ENCODE results near the gene C1orf52.

The C1orf52 gene

GRCh38 chr1:85259118-85259911 is at the start of gene C1orf52:
Gene C1orf52 (minus strand): TSS chr1:85259662. CDS start chr1:85259633, 29 bp downstream.
- DNase-seq = peak; percentile 95

DNA sequence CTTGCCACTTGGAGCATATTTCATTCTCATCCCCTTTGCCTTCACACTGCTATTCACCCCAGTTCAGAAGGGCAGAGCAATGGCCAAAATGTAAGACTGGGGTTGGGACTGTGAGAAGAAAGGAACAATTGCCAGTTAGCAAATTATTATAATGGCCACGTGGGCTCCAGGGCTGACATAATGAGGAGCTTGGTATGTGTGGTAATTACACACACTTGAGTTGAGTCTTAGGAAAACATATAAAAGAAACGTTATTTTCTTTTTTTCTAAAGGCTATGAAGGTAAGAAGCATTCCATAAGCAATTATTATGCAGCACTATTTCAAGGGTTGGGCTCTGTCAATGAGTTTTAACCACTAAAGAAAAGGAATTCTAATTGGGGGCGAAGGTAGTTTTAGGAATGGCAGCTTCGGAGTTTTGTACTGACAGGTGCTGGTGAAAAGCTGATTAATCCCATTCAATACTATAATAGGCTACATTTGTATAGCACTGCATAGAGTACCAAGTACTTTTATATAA is 49.4 kb upstream of the C1orf52 start:
- no peak for DNase-seq

DNA sequence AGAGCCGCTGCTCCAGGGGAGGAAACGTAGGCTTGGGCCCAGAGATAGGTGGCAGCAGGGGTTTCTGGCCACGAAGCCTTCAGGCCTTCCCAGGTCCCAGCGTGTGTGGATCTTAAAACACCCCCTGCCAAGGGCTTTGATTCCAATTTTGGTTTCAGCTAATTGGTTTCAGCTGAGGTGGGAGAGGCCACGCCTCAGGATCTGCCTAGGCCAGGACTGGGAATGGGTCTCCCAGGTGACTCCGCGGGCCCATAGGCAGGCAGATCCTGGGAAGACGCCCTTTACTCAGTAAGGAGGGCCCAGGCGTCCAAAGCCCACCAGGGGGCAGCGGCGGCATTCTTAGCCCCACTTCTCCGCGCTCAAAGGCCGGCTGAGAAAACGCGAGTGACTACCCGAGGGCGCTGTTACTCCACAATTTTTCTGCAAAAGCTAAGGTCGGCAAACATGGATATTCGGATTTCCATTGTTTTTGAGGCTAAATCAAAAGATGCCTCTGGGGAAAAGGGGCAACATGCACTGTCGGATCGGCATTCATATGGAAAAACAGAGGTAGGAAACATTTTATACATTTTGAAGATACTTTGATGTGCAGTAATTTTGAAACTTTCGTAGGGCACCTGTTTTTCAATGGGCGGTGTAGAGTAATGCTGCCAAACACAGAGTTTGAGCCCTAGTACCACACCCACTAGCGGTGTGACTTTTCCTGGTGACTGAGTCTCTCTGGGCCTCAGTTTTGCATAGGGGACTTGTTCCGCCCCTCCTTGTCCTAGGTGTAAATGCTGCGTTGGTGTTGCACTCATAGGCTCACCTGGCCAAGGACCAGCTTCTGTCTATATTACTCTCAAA is 48.7 kb upstream of the C1orf52 start:
- DNase-seq = peak; percentile 43

DNA sequence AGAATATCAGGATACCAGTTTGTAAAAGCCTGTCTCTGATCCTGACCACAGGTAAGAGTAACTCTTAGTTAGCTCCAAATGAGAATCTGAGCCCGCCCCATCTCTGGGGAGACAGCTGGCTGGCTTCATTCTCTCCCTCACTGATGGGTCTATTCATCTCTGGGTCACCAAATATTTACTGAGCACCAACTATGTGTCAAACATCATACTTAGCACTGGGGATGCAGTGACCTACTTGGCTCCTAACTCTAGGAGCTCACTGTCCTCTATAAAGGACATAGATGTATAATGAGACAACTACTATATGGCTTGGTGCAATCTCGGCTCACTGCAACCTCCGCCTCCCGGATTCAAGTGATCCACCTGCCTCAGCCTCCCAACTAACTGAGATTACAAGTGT is 46.8 kb upstream of the C1orf52 start:
- no peak for DNase-seq

- no peak for DNase-seq
Measured at GRCh38 chr1:85303440-85304162, 44.1 kb upstream of the C1orf52 start.

- DNase-seq = no peak
Measured at GRCh38 chr1:85300140-85300539, 40.7 kb upstream of the C1orf52 start.

DNA sequence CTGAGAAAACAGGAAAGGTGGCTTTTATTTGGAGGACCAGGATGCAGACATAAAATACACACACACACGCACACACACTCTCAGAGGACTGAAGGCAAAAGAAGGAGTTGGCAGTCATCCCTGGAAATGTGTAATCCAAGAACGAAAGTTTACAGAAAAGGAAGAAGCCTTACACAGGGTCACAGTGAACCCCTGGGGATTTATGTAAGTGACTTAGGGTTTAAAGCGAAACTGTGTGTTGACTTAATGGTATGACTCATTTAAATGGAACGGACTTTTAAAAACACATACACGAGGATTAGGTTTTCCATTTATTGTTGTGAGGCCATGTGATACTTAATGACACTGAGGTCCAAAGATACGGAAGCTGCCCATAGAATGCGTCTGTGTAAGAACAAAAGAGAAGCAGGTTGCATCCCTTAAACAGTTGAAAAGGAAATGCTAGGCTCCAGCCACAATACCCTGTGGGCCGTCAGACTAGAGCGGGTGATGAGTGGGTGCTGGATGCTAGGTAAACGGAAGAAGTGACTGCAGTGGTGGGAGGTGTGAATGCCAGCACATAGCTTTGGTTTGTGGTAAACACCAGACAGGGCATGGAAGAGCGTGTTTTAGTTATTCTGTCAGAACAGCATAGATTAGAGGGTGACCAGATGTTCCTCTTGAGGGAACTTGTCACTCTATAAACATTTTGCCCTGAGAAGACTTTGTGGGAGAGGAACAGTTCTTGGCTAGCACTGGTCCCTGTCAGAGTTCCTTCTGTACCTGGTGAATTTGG is 38.6 kb upstream of the C1orf52 start:
- no peak for DNase-seq

DNA sequence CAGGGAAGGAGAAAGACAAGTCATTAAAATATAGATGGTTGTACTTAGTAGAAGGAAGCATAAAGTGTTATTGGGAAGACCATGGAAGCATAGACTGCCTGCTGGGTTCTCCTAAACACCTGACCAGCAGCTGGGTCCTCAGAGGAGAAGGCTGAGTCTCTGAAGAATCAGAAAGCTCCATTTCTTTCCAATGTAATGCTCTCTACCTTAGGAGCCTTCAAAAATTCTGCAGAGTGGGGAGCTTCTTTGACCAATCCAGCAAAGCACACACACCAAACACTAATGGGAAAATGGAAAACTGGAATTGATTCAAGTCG is 38.0 kb upstream of the C1orf52 start:
- no peak for DNase-seq

- DNase-seq = no peak
Measured at GRCh38 chr1:85296980-85297379, 37.5 kb upstream of the C1orf52 start.

- DNase-seq = no peak
Measured at GRCh38 chr1:85295654-85296053, 36.2 kb upstream of the C1orf52 start.

DNA sequence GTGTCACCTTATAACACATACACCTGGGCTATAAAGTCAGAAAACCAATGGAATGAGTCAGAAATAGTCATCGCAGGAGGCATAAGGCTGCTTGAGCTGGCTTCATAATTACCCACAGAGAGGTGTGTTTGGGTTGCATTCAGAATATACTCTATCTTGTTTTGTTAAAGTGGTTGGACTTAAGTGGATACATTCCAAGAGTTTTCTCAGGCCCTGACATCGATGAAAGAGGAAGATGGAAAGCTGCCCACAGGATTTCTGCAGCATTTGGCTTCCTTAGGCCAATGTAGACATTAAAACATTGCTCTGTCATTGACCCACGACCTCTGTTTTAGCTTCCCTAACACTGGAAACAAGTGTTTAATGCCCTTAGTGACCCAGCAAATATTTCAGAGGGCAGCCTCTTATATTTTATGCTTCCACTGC is 35.6 kb upstream of the C1orf52 start:
- DNase-seq = no peak

DNA sequence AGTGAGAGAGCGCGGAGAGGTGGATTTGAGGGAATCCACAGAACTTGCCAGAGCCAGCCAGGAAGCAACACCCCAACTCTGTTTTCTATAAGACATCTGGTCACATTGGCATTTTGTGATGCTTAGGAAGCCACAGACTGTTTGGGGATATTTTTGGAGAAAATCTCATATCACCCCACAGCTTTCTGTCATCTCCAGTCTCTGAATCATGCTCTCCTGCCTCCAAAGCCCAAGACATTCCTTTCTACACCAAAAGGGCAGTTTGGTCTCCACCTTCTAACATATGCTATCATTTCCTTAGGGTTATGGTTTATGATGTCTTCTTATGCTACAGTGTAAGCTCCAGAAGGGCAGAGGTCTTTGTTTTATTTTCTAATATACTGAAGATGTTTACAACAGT is 31.4 kb upstream of the C1orf52 start:
- no peak for DNase-seq

DNA sequence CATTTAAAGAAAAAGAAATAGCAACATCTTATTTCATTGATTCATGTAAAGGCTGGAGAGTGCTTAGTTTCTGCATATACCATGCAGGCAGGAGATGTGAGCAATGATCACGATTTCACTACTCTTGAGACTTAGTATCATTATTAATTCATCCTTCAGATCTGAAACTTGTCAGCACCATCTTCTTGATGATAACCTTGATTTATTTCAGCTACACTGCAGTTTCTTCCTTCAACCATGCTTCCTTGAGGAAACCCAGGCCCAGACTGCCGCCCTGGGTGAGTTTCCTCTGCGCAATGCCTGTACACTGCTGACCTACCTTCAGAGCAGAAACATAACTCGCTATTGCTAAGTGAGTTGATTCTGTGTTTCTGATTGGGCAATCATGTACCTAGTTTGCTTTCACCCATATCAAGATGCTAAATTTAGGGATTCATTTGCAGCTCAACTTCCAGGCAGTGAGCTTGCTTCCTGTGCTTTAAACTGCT is 30.4 kb upstream of the C1orf52 start:
- no peak for DNase-seq

DNA sequence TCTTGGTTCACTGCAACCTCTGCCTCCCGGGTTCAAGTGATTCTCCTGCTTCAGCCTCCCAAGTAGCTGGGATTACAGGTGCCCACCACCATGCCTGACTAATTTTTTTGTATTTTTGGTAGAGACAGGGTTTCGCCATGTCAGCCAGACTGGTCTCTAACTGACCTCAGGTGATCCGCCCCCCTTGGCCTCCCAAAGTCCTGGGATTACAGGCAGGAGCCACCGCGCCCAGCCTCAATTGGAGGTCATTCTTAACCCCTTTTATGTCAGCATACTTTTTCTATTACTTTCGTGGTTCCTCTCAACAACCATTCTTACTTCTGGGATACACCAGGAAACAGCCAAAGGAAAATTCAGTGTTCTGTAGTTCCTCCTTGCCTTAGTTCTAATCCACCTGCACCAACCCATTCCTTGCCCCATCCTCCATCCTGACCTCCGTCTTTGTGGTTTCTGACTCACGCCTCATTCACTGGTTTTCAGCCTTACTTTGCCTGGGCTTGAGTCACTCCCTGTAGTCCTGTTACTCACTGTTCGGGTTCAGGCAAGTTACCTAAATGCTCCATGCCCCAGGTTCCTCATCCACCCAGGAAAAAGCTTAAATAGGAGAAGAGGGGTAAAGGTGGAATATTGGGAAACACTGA is 29.9 kb upstream of the C1orf52 start:
- no peak for DNase-seq

DNA sequence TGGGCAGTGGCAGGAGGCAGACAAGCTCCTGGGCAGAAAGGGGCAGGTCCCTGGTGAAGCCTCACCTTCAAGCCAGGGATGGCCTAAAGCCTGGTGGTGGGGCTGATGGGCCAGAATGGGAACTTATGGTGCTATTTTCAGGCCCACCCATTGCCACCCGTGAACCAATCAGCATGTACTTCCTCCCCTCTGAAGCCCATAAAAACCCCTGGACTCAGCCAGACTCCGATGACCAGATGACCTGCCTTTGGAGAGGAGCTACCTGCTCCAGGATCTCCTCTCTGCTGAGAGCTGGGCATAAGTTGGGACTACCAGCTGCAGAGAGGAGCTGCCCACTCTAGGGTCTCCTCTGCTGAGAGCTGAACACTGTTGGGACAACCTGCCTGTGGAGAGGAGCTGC is 24.7 kb upstream of the C1orf52 start:
- DNase-seq = no peak

GRCh38 chr1:85283475-85284199 is 24.2 kb upstream of the C1orf52 start:
- DNase-seq = no peak

DNA sequence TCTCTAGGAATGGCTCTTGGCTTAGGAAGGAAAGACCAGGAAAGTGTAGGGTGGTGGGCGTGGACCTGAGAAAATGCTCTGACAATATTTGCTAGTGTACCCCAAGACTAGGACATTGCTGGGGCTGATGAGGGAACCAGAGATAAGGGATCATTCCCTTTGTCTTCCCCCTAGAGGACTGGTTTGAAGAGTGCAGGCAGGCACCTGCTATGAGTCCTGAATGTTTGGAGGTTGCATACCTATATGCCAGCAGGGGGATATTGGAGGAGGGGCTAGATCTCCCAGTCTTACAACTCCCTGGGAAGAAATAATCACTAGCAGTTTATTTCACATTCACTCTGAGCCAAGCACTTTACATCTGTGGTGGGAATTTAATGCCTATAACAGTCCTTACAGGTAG is 23.0 kb upstream of the C1orf52 start:
- no peak for DNase-seq

DNA sequence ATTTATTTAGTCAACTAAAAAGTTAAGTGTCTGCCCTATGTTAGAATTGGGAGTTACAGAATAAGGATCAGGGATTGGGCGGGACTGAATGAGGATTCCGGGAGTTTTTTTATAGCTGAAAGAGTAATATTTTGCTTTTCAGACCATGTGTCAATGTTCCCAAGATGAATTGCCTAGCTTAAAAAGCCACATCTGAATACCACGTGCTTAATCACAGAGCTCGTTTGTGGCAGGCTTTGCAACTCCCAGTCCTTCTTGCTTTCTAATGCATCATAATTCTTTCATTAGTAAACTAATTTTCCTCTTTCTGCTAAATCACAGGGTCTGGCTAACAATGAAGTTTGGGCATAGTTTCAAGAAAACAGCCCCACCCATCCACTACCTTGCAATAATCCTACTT is 21.2 kb upstream of the C1orf52 start:
- DNase-seq = no peak

DNA sequence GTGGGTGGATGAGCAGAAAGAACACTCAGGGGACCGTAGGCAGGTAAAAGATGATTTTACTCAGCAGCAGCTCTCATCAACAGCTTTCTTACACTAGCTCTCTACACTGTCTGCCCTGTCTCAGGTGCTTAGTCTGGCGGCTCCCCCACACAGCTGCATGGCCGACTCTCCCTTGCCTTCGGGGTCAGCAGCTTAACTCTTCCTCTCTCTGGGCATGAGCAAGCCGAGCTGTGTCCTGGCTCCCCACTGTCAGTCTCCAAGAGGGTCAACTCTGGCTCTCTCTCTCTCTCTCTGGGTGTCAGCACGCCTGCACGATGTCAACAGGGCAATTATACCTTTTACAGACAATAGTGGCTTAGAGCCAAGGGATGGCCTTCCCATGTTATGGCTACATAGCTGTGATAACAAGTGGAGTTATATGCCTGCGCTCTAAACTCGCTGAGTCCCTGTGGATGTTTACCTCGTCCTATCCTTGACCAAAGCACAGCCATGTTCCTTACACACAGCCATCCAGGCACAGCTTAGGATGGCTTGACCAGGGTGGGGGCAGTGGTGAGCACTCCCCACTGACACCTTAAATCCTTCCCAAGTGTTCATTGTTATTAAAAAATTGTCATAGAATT is 20.1 kb upstream of the C1orf52 start:
- DNase-seq = peak; percentile 36

GRCh38 chr1:85278853-85279314 is 19.4 kb upstream of the C1orf52 start:
- peak; percentile 14 for DNase-seq

DNA sequence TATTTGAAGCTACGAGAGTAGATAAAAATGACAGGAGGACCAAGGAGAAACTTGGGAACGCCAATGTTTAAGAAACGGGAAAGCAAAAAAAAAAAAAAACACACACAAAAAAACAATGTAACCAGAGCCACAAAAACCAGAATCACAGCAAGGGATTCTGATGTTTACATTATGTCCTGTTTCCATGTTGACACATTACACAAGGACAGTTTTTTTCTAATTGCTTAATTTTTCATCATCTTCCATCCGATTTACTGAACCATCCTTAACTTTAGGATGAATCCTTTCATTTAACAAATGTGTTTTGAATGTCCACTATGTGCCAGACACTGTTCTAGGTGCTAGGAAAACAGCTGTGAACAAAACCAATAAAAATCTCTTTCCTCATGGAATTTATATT is 18.3 kb upstream of the C1orf52 start:
- no peak for DNase-seq
